Measurements from ENCODE around the gene PLCB1.

- TF ChIP-seq, protein P1, sequence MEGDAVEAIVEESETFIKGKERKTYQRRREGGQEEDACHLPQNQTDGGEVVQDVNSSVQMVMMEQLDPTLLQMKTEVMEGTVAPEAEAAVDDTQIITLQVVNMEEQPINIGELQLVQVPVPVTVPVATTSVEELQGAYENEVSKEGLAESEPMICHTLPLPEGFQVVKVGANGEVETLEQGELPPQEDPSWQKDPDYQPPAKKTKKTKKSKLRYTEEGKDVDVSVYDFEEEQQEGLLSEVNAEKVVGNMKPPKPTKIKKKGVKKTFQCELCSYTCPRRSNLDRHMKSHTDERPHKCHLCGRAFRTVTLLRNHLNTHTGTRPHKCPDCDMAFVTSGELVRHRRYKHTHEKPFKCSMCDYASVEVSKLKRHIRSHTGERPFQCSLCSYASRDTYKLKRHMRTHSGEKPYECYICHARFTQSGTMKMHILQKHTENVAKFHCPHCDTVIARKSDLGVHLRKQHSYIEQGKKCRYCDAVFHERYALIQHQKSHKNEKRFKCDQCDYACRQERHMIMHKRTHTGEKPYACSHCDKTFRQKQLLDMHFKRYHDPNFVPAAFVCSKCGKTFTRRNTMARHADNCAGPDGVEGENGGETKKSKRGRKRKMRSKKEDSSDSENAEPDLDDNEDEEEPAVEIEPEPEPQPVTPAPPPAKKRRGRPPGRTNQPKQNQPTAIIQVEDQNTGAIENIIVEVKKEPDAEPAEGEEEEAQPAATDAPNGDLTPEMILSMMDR (IDR thresholded peaks at IDR 0.05), result no peak
- TF ChIP-seq POLR2A (IDR thresholded peaks at IDR 0.05), result no peak
Measured at GRCh38 chr20:8932192-8933165, 800.4 kb downstream of the PLCB1 start.

All from Peyer's patch (tissue), 4 donors.